Coronary artery (tissue), 2 donors: ENCODE data around the gene TSEN34.
"Not testable (repeated sequence)": the region's sequence is repeated elsewhere in the genome, so short reads cannot be mapped to it uniquely, and the experiment has no call there.

Source experiments
- DNase-seq: peaks from one replicate; pipeline ENCODE4 v3.0.0-alpha.2; 2017; ENCODE audit warnings: low spot score
- H3K27ac ChIP-seq, 2 donors: fragments of 200-600 bp; sonication (generic); one replicate each; pipeline ENCODE4 v1.5.1; 2016 to 2019
- H3K4me3 ChIP-seq: fragments of 200-600 bp; sonication (generic); 2 replicates; pipeline ENCODE4 v1.5.1; 2016; ENCODE audit warnings: mild to moderate bottlenecking, moderate library complexity
- TF ChIP-seq, protein P1 (sequence below): fragments of 200-600 bp; sonication (generic); IDR thresholded peaks from one replicate; pipeline ENCODE4 v1.5.1; 2019; ENCODE audit warnings: antibody characterized with exemption

Gene TSEN34

DNA sequence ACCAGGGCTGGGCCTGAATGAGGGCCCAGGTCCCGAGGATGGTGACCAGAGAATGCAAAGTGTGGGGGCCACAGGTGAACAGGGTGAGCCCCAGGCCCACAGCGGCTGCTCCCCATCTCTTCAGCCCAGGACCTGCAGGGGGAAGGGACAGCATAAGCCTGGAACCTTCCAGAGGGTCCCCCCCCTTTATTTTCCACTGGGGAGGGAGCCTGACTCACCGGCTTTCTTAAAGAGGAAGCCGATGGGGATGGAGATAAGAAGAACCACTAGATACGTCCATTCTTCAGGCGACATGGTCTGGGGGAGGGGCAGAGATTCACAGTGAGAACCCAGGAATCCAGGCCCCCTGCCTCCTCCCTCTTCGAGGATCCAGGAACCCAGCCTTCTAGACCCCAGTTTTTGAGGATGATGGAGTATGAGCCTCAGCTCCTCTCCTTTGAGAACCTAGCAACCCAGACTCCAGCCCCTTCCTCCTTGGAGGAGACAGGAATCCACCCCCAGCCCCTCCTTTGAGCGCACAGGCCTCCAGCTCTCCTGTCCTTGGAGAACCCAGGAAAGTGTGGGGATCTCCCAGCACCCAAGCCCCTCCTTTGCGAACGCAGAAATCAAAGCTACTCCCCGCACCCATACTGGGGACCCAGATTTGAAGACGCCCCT is 2.8 kb upstream of the TSEN34 start:
- TF ChIP-seq, protein P1, sequence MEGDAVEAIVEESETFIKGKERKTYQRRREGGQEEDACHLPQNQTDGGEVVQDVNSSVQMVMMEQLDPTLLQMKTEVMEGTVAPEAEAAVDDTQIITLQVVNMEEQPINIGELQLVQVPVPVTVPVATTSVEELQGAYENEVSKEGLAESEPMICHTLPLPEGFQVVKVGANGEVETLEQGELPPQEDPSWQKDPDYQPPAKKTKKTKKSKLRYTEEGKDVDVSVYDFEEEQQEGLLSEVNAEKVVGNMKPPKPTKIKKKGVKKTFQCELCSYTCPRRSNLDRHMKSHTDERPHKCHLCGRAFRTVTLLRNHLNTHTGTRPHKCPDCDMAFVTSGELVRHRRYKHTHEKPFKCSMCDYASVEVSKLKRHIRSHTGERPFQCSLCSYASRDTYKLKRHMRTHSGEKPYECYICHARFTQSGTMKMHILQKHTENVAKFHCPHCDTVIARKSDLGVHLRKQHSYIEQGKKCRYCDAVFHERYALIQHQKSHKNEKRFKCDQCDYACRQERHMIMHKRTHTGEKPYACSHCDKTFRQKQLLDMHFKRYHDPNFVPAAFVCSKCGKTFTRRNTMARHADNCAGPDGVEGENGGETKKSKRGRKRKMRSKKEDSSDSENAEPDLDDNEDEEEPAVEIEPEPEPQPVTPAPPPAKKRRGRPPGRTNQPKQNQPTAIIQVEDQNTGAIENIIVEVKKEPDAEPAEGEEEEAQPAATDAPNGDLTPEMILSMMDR = no peak
- DNase-seq = no peak
- peak overlapping the region; percentile 95 to 99 for H3K27ac ChIP-seq
- H3K4me3 ChIP-seq = peak overlapping the region; percentile 94

DNA sequence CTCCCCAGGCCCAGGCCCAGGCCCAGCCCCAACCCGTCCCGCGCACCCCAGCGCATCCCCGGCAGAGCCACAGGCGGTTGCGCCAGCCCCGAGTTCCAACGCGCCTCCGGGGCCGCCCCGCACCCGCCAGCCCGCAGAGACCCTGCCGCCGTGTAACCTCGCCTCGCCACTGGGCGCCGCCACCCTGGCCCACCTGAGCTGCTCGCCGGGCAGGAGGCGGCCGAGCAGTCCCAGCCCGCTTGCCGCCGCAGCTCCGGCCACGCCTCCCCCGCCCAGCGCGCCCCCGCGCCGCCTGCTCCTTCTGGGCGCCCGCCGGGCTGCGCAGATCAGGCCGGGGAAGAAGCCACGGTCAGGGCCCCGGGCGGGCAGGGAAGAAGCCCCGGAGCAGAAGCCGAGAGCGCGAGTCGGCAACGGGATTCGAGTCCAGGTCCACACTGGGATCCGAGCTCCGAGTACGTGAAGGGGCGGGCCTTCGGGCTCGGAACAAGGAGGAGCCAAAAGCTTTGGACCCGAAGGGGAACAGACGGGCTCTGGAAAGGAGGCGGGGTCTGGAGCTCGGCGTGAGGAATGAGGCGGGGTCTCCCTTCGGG is 1.9 kb upstream of the TSEN34 start, which contains the start of gene MBOAT7:
Gene MBOAT7 (minus strand): TSS at position 436 of the 590 bp plus-strand sequence. CDS start 1,072 bp downstream, outside the sequence.
- Histone ChIP-seq H3K4me3 (peak within 1 kb of the TSS; percentile 94), H3K27ac (peak within 1 kb of the TSS; percentile 95 to 99)
- no peak for DNase-seq
- TF ChIP-seq, protein P1 = no peak

DNA sequence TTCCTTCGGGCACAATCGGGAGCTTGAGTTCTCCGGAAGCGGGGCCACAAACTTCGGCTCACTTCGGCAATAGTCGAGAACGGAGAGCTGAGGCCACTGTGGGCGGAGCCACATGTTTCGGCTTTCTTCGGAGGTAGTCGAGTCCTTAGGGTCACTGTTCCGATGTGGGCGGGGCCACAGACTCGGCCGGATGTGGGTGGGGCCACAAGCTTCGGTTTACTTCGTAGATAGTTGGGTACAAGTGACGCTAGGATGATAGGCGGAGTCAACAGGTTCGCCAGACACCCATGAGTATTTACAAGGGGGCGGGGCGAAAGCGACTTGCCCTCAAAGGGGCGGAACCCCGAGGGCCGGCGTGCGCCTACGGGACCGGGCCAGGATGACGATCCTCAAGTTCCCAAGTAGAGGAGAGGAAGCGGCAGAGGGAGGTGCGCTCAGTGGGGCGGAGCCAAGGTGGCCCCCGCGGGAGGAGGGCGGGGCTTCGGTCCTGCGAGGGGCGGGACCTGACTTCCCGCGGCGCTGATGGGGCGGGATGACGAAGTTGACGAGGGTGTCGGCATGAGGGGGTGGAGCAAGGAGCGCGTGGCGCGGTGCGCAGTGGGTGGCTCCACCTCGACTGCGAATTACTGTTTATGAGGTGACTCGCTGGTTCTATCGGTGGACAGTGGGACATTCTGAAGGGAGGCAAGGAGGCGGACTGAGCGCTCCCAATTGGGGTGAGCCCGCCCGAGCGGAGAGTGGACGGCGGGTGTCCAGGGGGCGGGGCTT is 1.2 kb upstream of the TSEN34 start:
- TF ChIP-seq, protein P1 = no peak
- peak overlapping the region; percentile 95 to 99 for H3K27ac ChIP-seq
- peak; percentile 100 for DNase-seq
- H3K4me3 ChIP-seq = peak overlapping the region; percentile 94

DNA sequence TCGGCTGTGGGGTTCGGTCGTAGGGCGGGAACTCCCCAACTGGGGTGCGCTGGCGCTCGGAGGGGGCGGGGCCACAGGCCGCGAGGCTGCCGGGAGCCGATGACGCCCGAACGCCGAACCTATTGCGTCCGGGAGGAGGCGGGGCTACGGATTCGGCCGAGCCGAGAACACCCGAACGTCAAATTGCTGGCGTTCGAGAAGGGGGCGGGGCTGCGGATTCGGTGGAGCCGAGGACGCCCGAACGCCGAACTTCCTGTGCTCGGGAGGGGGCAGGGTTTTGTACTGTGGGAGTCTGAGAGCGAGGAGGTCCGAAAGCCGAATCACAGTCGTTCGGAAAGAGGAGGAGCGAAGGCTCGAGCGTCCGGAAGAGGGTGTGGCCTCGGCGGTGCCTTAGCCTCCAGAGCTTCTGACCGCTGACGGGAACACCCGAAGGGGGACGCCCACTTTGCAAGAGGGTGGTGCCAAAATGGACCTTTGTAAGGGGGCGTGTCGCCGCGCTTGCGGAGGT is 551 bp upstream of the TSEN34 start:
- DNase-seq = peak; percentile 100
- TF ChIP-seq, protein P1 = no peak
- Histone ChIP-seq H3K4me3 (peak overlapping the region; percentile 94), H3K27ac (peak overlapping the region; percentile 95 to 99)

DNA sequence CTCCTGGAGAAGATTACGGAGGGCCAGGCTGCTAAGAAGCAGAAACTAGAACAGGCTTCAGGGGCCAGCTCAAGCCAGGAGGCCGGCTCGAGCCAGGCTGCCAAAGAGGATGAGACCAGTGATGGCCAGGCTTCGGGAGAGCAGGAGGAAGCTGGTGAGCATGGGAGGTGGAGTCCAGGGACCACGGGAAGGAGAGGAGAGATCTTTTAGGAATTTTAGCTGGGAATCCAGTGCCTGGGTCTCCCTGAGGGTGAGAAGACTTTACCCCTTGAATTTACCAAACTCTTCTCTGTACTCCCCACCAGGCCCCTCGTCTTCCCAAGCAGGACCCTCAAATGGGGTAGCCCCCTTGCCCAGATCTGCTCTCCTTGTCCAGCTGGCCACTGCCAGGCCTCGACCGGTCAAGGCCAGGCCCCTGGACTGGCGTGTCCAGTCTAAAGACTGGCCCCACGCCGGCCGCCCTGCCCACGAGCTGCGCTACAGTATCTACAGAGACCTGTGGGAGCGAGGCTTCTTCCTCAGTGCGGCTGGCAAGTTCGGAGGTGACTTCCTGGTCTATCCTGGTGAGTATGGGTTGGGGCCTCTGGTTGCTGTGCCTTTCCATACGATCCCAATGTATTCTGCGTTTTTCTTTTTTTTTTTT is 824 bp downstream of the TSEN34 start:
- TF ChIP-seq, protein P1 = no peak
- no peak for DNase-seq

DNA sequence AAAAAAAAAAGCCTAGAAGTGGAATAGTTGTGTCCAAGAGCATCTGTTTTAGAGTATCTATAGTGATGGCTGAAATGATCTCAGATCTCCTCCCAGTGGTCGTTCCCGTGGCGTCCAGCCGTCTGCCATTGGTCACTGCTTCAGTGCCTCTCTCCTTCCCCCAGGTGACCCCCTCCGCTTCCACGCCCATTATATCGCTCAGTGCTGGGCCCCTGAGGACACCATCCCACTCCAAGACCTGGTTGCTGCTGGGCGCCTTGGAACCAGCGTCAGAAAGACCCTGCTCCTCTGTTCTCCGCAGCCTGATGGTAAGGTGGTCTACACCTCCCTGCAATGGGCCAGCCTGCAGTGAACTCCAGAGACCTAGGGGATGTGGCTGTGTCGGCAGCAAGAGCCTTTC is 1.9 kb downstream of the TSEN34 start:
- Histone ChIP-seq H3K27ac (no peak overlapping the region), H3K4me3 (no peak overlapping the region)
- no peak for DNase-seq
- TF ChIP-seq, protein P1 = no peak

More for the DNA sequence above, 824 bp downstream of the TSEN34 start:
- Histone ChIP-seq H3K27ac (peak overlapping the region; percentile 95 to 99), H3K4me3 (peak overlapping the region; percentile 94)

DNA sequence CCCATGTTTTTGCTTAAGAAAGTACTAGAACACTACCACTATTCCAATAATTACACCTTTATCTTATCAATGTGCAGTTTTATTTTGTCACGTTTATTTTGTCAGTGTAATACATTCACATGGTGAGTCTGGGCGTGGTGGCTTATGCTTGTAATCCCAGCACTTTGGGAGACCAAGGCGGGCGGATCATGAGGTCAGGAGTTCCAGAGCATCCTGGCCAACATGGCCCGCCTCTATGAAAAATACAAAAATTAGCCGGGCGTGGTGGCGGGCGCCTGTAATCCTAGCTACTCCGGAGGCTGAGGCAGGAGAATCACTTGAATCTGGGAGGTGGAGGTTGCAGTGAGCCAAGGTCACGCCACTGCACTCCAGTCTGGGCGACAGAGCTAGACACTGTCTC is 3.4 kb downstream of the TSEN34 start:
- H3K4me3 ChIP-seq, DNase-seq, H3K27ac ChIP-seq: not testable (repeated sequence)
